Large intestine (tissue), 3 donors: ENCODE data around the gene PUSL1. TPM values are rescaled to one million over a fixed set of nuclear protein-coding genes. Genes with fewer than 3 reads are reported as not detected.

Experiments
- DNase-seq, 2 donors: peaks; one replicate each; pipeline versions ENCODE4 v3.0.0 to v3.0.0-alpha.2; 2013
- H3K27ac ChIP-seq: one replicate; pipeline ENCODE4 v1.5.1; 2013; ENCODE audit warnings: low read length
- H3K27me3 ChIP-seq: 2 replicates; pipeline ENCODE4 v1.6.1; 2013; ENCODE audit warnings: low read length; ENCODE audit not compliant: control insufficient read depth, insufficient read depth
- H3K36me3 ChIP-seq: 2 replicates; pipeline ENCODE4 v1.6.1; 2013; ENCODE audit warnings: low read length; ENCODE audit not compliant: control insufficient read depth, insufficient read depth
- H3K4me1 ChIP-seq: one replicate; pipeline ENCODE4 v1.6.1; 2013; ENCODE audit warnings: low read length; ENCODE audit not compliant: control insufficient read depth, insufficient read depth
- H3K4me3 ChIP-seq: one replicate; pipeline ENCODE4 v1.5.1; 2013; ENCODE audit warnings: low read length
- H3K9me3 ChIP-seq: one replicate; pipeline ENCODE4 v1.6.1; 2013; ENCODE audit warnings: mild to moderate bottlenecking, low read depth, low read length, moderate library complexity; ENCODE audit not compliant: control insufficient read depth
- WGBS: methylation state at CpG from one replicate; pipeline ENCODE4 v1.1.5; 2013; ENCODE audit warnings: low lambda C conversion rate; ENCODE audit not compliant: insufficient coverage; 5-methylcytosine and 5-hydroxymethylcytosine counted together
- polyA plus RNA-seq: library from polyadenylated mRNA; unstranded; fragments of 120-200 nt; gene quantifications from one replicate; pipeline ENCODE4 v1.2.1, GENCODE V29; 2013

The PUSL1 gene
- polyA plus RNA-seq, 1 donor, result 14.5 TPM

DNA sequence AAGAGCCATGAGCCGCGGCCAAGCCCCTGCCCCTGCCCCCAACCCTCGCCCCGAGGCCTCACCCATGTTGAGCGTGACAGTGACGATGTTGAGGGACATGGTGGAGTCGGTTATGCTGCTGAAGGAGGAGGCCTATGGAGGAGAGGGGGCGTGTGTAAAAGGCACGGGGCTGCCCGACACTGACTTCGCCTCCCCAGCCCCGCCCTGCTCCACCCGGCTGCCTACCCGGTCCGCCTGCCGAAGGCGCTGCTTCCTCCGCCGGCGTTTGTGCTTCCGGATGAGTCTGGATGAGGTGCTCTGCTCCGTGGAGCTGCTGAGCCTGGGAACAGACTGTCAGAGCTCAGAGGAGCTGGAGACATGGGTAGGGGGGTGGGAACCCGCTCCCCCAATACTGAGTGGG is 31.8 kb downstream of the PUSL1 start:
- 100% methylated on average over 2 of the region's 23 CpGs for WGBS
- no peak for DNase-seq
- no peak overlapping the region for H3K27ac ChIP-seq
- H3K36me3 ChIP-seq, result peaks cover 50% of the 10 kb centered on the region
- peaks cover 9% of the 10 kb centered on the region for H3K4me1 ChIP-seq
- no peaks in the 10 kb centered on the region for H3K27me3 ChIP-seq
- no peak overlapping the region for H3K4me3 ChIP-seq
- H3K9me3 ChIP-seq, result peaks cover 7% of the 10 kb centered on the region

DNA sequence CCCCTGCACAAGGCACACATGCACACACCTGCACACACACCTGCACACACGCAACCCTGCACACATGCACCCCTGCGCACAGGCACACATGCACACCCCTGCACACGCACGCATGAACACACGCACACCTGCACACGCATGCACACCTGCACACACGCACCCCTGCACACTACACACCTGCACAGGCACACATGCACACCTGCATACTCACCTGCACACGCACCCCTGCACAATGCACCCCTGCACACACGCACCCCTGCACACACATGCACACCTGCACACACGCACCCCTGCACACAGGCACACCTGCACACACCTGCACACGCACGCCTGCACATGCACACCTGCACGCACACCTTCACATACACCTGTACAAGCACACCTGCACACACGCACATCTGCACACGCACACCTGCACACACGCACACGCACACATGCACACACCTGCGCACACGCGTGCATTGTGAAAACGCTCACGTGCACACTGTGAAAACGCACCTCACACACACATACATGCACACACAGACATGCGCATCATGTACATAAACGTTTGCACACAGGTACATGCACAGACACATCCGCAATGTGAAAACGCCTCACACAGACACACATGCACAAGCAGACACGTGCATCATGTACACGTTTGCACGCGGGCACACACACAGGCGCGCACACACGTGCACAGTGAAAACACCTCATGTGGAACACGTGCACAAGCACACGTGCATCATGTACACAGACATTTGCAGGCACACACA is 32.6 kb downstream of the PUSL1 start:
- Histone ChIP-seq H3K9me3 (peaks cover 7% of the 10 kb centered on the region), H3K27ac (no peak overlapping the region), H3K27me3 (no peaks in the 10 kb centered on the region), H3K4me3 (no peak overlapping the region), H3K4me1 (peaks cover 17% of the 10 kb centered on the region), H3K36me3 (peaks cover 45% of the 10 kb centered on the region)
- WGBS, result no CpG with 5 or more reads among the region's 36 CpGs
- no peak for DNase-seq

DNA sequence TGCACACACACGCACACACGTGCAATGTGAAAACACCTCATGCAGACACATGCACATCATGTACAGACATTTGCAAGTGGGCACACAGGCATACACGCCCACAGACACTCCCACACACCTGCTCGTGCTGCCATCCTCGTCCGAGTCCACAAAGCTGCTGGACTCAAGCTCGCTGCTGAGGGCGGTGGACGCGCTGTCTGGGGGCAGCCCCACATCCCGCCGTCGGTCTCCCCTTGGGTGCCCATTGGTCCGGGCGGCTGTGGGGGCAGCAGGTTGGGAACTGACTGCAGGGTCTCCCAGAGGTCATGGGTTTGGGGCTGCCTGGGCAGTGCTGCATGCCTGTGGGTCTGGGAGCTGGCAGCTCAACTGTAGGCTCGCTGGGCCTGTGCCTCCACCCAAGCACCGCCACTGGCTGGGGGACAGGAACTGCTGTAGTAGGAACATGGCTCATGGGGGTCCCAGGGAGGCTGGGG is 33.2 kb downstream of the PUSL1 start:
- Histone ChIP-seq H3K27ac (no peak overlapping the region), H3K27me3 (no peaks in the 10 kb centered on the region), H3K36me3 (peaks cover 45% of the 10 kb centered on the region), H3K9me3 (peaks cover 6% of the 10 kb centered on the region), H3K4me3 (no peak overlapping the region), H3K4me1 (peaks cover 23% of the 10 kb centered on the region)
- no CpG with 5 or more reads among the region's 17 CpGs for WGBS
- DNase-seq, result no peak

DNA sequence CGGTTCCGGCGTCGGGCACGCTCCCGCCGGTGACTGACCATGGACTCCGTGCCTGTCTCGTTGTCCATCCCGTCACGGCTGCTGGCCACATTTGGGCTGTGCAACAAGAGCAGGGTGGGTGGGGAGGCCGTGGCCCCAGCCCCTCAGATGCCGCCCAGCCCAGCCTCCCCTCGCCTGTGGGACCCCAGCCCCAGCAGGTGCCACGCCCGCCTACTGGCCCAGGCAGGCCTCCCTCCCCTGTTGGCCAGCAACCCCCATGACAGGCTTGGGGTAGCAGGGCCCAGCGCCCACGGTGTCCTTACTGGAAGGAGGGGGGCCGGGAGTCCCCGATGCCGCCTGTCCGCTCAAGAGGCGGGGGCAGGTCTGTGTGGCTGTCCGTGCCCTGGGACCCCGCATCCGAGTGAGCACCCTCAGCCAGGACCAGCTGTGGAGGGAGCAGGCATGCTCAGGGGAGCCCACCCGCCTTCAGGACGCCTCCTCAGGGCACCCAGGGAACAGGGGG is 33.7 kb downstream of the PUSL1 start:
- no CpG with 5 or more reads among the region's 28 CpGs for WGBS
- peaks cover 43% of the 10 kb centered on the region for H3K36me3 ChIP-seq
- H3K4me3 ChIP-seq, result no peak overlapping the region

DNA sequence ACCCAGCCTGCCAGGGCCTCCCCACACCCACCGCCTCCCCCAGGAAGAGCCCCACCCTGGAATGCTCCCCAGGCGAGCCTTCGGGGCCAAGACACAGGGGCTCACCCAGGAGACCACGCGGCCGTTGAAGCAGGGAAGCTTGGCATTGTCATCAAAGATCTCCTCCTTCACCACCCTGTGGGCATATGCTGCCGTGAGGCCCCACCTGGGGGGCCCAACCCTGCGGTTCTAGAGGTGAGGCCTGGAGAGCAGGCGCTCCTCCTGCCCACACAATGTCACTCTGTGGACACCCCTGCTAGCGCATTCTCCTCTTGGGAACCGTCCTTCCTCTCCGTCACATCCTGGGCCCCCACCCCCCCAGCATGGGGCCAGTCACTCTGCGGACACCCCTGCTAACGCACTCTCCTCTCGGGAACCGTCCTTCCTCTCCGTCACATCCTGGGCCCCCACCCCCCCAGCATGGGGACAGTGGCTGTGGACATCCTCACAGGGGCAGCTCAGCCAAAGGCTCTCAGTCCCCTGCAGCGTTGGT is 34.3 kb downstream of the PUSL1 start:
- peaks cover 32% of the 10 kb centered on the region for H3K4me1 ChIP-seq
- H3K27ac ChIP-seq, result no peak overlapping the region

More for the DNA sequence above, 33.7 kb downstream of the PUSL1 start:
- peaks cover 29% of the 10 kb centered on the region for H3K4me1 ChIP-seq
- peaks cover 4% of the 10 kb centered on the region for H3K9me3 ChIP-seq
- no peaks in the 10 kb centered on the region for H3K27me3 ChIP-seq
- H3K27ac ChIP-seq, result no peak overlapping the region
- no peak for DNase-seq

DNA sequence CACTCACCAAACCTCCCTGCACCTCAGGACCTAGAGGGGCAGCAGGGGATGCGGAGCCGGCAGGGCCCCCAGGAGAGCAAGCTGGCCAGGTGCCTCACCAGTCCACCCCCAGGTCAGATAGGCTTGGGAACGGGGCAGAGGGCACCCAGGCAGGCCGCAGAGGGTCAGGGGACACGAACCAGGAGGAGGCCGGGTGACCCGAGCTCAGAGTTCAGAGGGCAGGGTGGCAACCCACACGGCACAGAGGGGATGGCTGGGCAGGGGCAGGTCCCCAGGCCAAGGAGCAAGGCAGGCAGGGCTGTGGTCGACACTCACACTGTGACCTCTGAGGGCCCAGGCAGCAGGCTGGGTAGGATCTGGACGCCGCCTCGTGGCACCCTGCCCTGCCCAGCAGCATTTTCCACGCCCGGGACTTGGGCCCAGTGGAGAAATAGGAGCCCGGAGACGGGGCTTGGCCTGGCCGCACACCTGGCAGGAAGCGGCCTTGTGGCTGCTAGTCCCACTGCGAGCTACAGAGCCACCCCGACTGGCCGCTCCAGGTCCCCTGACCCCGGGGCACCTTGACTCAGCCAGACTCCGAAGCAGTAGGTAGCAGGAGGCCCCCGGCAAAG is 35.5 kb downstream of the PUSL1 start:
- no peaks in the 10 kb centered on the region for H3K27me3 ChIP-seq
- no peak overlapping the region for H3K27ac ChIP-seq
- H3K9me3 ChIP-seq, result no peaks in the 10 kb centered on the region
- H3K4me3 ChIP-seq, result no peak overlapping the region
- DNase-seq, result no peak
- H3K36me3 ChIP-seq, result peaks cover 28% of the 10 kb centered on the region
- no CpG with 5 or more reads among the region's 24 CpGs for WGBS
- H3K4me1 ChIP-seq, result peaks cover 37% of the 10 kb centered on the region

More for the DNA sequence above, 34.3 kb downstream of the PUSL1 start:
- Histone ChIP-seq H3K27me3 (no peaks in the 10 kb centered on the region), H3K36me3 (peaks cover 38% of the 10 kb centered on the region), H3K9me3 (peaks cover 4% of the 10 kb centered on the region), H3K4me3 (no peak overlapping the region)
- DNase-seq, result no peak
- WGBS, result no CpG with 5 or more reads among the region's 18 CpGs

DNA sequence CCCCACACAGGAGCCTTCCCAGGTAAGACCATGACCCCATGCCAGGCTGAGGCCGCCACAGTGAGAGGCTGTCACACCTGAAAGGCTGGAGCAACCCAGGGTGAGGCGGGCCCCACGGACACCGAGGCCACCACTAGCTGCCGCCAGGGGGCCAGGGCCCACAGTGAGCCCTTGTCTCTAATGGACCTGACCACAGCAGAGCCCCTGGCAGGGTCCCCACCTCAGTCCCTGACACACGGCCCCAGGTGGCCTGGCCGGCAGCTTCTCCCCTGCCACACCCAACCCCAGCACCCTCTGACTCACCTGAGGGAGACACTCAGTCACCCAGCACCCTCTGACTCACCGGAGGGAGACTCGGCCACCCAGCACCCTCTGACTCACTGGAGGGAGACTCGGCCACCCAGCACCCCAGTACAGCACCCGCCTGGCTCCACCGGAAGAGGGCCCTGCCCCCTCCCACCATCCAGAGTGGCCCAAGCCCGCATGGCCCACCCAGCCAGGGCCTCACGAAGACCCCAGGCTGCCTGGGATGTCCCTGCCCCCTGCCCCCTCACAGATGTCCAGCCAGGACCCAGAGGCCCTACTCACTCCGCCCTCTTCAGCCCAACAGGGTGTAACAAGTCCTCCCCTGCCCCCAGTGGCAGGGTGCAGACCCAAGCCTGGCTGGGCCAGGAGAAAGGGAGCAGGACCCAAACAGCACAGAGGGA is 36.4 kb downstream of the PUSL1 start:
- H3K4me3 ChIP-seq, result no peak overlapping the region
- no peaks in the 10 kb centered on the region for H3K9me3 ChIP-seq
- H3K27me3 ChIP-seq, result no peaks in the 10 kb centered on the region
- no CpG with 5 or more reads among the region's 15 CpGs for WGBS
- H3K27ac ChIP-seq, result no peak overlapping the region
- H3K36me3 ChIP-seq, result peaks cover 24% of the 10 kb centered on the region
- H3K4me1 ChIP-seq, result peaks cover 37% of the 10 kb centered on the region
- DNase-seq, result no peak

DNA sequence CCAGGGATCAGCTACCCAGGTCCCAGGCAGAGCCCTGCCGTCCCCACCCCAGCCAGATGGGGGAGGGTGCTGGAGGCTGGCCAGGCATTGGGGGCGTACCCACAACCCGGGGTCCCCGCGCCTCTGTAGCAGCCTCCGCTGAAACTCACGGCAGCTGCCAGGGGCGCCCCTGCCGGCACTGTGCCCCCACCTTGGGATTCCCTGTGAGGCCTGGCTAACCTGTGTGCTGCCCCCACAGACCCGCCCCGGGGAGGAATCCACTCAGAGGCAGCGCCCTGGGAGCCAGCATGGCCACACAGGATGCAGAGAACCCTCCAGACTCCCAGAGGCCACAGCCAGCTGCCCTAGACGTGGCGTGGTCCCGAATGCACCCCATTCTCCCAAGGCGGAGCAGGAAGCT is 37.0 kb downstream of the PUSL1 start:
- Histone ChIP-seq H3K4me1 (peaks cover 37% of the 10 kb centered on the region), H3K27ac (no peak overlapping the region), H3K27me3 (no peaks in the 10 kb centered on the region), H3K4me3 (no peak overlapping the region), H3K36me3 (peaks cover 19% of the 10 kb centered on the region), H3K9me3 (no peaks in the 10 kb centered on the region)
- no peak for DNase-seq
- WGBS, result no CpG with 5 or more reads among the region's 16 CpGs

DNA sequence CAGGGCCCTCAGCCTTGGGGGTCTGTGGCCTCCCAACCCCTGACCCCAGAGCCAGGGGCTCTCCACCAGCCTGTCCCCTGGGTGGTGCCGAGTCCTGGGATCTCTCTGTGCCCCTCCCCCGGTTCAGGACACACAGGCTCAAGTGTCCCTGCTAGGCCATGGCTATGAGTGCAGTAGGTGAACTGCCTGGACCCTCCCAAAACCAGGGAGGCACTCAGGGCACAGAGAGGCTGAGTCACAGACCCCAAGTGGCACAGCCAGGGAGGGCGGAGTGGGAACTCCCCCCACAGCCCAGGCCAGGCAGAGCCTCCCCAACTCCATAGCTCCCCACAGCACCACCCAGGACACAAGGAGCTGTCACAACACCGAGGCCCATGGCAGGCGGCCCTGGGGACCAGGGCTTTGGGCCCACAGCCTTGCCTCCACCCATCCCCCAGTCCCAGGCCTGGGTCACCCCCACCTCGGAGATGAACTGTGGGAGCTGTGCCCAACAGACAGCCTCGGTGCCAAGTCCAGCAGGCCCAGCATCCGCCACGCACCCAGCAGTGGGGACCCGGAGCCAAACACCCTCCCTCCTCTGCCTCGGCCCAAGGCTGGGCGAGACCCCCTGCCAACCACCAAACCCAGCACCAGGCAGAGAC is 37.6 kb downstream of the PUSL1 start:
- H3K27me3 ChIP-seq, result no peaks in the 10 kb centered on the region
- no CpG with 5 or more reads among the region's 12 CpGs for WGBS
- peaks cover 13% of the 10 kb centered on the region for H3K36me3 ChIP-seq
- peaks cover 37% of the 10 kb centered on the region for H3K4me1 ChIP-seq
- no peak for DNase-seq
- no peak overlapping the region for H3K4me3 ChIP-seq
- no peaks in the 10 kb centered on the region for H3K9me3 ChIP-seq
- H3K27ac ChIP-seq, result no peak overlapping the region

DNA sequence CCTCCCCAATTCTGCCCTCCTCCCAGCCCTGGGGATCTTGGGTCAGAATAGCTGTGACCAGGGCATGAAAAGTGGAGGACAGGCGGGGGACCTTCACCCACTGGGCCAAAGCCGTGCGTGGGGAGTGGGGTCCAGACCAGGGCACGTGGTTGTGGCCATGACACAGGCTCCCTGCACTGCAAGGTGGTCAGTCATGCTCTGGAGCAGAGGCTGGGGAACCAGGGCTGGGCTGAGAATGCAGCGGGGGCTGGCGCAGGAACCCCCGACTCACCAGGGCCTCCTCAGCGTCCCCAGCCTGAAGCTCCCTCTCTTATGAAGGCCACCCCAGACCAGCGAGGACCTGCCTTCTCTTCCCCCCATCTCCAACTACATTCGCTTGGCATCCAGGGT is 38.1 kb downstream of the PUSL1 start:
- peaks cover 8% of the 10 kb centered on the region for H3K36me3 ChIP-seq
- no peak for DNase-seq
- H3K9me3 ChIP-seq, result no peaks in the 10 kb centered on the region
- WGBS, result no CpG with 5 or more reads among the region's 10 CpGs
- H3K4me1 ChIP-seq, result peaks cover 39% of the 10 kb centered on the region
- no peak overlapping the region for H3K4me3 ChIP-seq
- no peak overlapping the region for H3K27ac ChIP-seq
- H3K27me3 ChIP-seq, result no peaks in the 10 kb centered on the region
